DOHH2 (cell line): ENCODE data around the gene CPED1.

ENCODE experiments used
- CTCF ChIP-seq: fragments of 200-600 bp; sonication (generic); IDR thresholded peaks from one replicate; pipeline ENCODE4 v1.5.1; 2014; ENCODE audit warnings: antibody characterized with exemption, mild to moderate bottlenecking, low read depth, low read length; ENCODE audit not compliant: poor library complexity, severe bottlenecking
- EZH2phosphoT487 ChIP-seq: fragments of 200-600 bp; sonication (generic); IDR thresholded peaks from 2 replicates; pipeline ENCODE4 v1.6.1; 2017; ENCODE audit warnings: borderline replicate concordance, mild to moderate bottlenecking, antibody characterized with exemption, low read length, moderate library complexity, mixed read lengths

GRCh38 chr7:120951309-120951699, 37.2 kb upstream of the CPED1 start:
- TF ChIP-seq CTCF (no peak), EZH2phosphoT487 (no peak)
